WI38 (cell line): ENCODE measurements around the gene TNFRSF13B.
"Not testable (repeated sequence)": the region's sequence is repeated elsewhere in the genome, so short reads cannot be mapped to it uniquely, and the experiment has no call there.

Source experiments
- H3K4me3 ChIP-seq: 2 replicates; pipeline ENCODE4 v1.5.1; 2011; ENCODE audit warnings: low read depth, mild to moderate bottlenecking, control low read depth, low read length
- CTCF ChIP-seq: IDR thresholded peaks from 2 replicates; pipeline ENCODE4 v1.5.1; 2012; ENCODE audit warnings: low read depth, mild to moderate bottlenecking, control low read depth, low read length

TNFRSF13B gene

GRCh38 chr17:16977932-16978331 is 6.0 kb upstream of the TNFRSF13B start:
- TF ChIP-seq CTCF = no peak
- no peak overlapping the region for H3K4me3 ChIP-seq

- H3K4me3 ChIP-seq = no peak overlapping the region
- TF ChIP-seq CTCF = no peak
Observed at GRCh38 chr17:16976725-16977550, 5.0 kb upstream of the TNFRSF13B start.

GRCh38 chr17:16975744-16976625 is 4.1 kb upstream of the TNFRSF13B start:
- H3K4me3 ChIP-seq = no peak overlapping the region
- TF ChIP-seq CTCF = no peak

- TF ChIP-seq CTCF = no peak
- no peak overlapping the region for H3K4me3 ChIP-seq
Observed at GRCh38 chr17:16975277-16975651, 3.3 kb upstream of the TNFRSF13B start.

GRCh38 chr17:16974569-16975276 is 2.8 kb upstream of the TNFRSF13B start:
- no peak overlapping the region for H3K4me3 ChIP-seq
- TF ChIP-seq CTCF = no peak

- no peak overlapping the region for H3K4me3 ChIP-seq
- TF ChIP-seq CTCF = no peak
Observed at GRCh38 chr17:16973760-16974540, 2.0 kb upstream of the TNFRSF13B start.

GRCh38 chr17:16973043-16973442 is 1.1 kb upstream of the TNFRSF13B start:
- not testable (repeated sequence) for H3K4me3 ChIP-seq
